CD4-positive, alpha-beta T cell treated with Interleukin-4 for 1 hour (primary cell): ENCODE data around the gene PAGE2B.
"Not testable (repeated sequence)": the region's sequence is repeated elsewhere in the genome, so short reads cannot be mapped to it uniquely, and the experiment has no call there.

Experiments used
- DNase-seq, 2 donors: peaks; one replicate each; pipeline ENCODE4 v3.0.0-alpha.2; 2020 to 2022

The PAGE2B gene

DNA sequence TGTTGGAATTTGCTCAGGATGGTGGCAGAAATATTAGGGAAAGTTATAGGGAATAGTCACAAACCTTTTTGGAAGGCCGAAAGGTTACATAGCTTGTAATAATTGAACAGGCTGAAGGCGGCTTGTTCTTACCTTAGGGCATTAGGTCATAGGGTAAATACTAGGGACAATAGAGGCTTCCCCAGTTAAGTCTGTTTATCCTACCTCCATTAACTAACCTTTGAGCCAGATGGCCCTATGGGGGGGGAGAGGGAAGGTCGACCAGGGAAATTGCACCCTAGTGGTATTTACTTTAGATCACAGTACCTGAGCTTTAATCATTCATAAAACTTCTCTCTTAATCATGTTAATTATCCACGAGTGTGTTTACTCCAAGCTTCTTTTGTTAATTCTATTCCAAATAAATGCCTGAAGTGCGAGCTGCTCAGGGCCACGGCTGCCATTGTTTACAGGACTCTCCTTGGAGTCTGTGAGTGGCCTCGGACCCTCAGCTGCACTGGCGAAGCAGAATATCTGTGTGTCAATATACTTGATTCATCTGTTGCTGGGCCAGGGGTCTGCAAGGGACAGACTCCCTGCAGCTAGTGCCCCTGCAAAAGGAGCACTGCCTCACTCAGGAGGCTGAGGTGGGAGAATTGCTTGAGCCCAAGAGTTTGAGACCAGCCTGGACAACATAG, 36.9 kb downstream of the PAGE2B start:
- DNase-seq, result no peak

- not testable (repeated sequence) for DNase-seq
These were observed 41.8 kb downstream of the PAGE2B start for GRCh38 chrX:55116589-55116988.

- peak in 1 of 2 donors; percentile 24 for DNase-seq
These were observed 43.7 kb downstream of the PAGE2B start for GRCh38 chrX:55118574-55118973.

- no peak for DNase-seq
These were observed 44.4 kb downstream of the PAGE2B start for GRCh38 chrX:55119271-55119670.

GRCh38 chrX:55119712-55120111, 44.9 kb downstream of the PAGE2B start:
- no peak for DNase-seq

DNA sequence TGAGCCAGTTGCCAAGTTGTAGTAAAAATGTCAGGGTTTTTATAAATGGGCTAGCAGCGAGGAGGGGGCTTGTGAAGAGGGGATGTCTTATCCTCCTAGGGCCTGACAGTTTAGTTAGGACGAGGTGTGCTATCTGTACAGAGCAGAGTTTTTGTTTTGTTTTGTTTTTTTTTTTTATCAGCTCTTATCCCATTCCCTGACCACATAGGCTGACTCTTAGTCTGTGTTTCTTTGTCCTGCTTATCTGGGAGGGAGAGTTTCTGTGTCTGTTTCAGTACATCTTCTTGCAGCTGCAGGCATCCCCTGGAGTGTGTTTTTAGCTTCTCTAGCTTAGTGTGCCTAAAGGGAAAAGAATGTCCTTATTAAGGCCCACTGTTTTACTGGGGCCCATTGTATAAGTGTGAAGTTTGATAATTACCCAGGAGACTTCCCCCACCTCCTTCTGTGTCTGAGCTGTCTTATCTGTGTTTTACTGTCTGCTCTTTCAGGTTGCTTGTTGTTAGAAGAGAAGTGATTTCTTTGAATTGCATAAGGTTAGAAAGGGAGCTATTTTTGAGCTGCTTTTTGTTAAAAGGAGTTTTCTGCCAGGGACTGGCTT, 46.0 kb downstream of the PAGE2B start:
- DNase-seq, result no peak

- no peak for DNase-seq
These were observed 49.1 kb downstream of the PAGE2B start for GRCh38 chrX:55123900-55124299.

GRCh38 chrX:55127692-55128091, 52.9 kb downstream of the PAGE2B start:
- no peak for DNase-seq
